Measurements from ENCODE around the gene CMTM3.

DNA sequence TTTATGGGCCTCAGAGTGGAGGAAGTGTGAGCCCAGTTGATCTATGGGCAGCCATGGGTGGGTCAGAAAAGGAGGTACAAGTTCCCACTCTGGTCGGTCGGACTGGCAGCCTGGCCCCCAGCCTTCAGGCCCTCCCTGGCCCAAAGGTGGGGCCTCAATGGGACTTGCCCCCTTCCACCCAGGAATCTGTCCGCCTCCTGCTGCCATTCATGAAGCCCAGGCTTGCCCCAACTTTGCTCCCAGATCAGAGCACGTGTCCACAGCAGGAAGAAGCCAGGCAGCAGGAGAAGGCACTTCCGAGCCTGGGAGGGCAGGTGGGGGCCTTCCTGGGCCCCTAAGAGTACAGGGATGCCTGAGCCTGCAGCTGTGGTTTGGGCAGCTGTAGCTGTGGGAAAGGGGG is 3.0 kb upstream of the CMTM3 start:
- TF ChIP-seq EZH2 (IDR thresholded peaks at IDR 0.05), result no peak
- TF ChIP-seq, protein P1, sequence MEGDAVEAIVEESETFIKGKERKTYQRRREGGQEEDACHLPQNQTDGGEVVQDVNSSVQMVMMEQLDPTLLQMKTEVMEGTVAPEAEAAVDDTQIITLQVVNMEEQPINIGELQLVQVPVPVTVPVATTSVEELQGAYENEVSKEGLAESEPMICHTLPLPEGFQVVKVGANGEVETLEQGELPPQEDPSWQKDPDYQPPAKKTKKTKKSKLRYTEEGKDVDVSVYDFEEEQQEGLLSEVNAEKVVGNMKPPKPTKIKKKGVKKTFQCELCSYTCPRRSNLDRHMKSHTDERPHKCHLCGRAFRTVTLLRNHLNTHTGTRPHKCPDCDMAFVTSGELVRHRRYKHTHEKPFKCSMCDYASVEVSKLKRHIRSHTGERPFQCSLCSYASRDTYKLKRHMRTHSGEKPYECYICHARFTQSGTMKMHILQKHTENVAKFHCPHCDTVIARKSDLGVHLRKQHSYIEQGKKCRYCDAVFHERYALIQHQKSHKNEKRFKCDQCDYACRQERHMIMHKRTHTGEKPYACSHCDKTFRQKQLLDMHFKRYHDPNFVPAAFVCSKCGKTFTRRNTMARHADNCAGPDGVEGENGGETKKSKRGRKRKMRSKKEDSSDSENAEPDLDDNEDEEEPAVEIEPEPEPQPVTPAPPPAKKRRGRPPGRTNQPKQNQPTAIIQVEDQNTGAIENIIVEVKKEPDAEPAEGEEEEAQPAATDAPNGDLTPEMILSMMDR (IDR thresholded peaks at IDR 0.05), result no peak
- TF ChIP-seq EZH2phosphoT487 (IDR thresholded peaks at IDR 0.05), result no peak
